Measurements from ENCODE around the gene NAP1L1.

DNA sequence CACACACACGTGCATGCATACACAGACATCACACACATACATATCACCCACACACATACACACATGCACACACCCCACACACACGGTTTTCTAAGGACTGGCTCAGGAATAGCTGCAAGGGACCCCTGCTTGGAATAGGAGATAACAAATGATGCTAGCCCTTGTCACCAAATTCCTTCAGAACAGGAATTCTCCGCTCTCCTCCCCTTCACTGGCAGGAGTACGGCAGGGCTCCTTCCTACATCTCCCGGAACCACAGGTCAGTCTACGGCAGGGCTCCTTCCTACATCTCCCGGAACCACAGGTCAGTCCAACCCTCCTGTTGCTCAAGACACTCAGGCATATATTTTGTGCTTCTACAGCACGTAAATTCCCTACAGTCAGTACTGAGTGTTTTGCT is 76.8 kb downstream of the NAP1L1 start:
- TF ChIP-seq CTCF (IDR thresholded peaks at IDR 0.05) = no peak
- no peak for TF ChIP-seq POLR2A (IDR thresholded peaks at IDR 0.05)

All from uterus (tissue), 2 donors.